ENCODE results near the gene NHSL2. TPM values are rescaled to one million over a fixed set of nuclear protein-coding genes. Genes with fewer than 3 reads are reported as not detected.

NHSL2 gene
- polyA plus RNA-seq, 4 donors, result under 0.01 to 2.9 (median 1.5) TPM; not detected in 1

DNA sequence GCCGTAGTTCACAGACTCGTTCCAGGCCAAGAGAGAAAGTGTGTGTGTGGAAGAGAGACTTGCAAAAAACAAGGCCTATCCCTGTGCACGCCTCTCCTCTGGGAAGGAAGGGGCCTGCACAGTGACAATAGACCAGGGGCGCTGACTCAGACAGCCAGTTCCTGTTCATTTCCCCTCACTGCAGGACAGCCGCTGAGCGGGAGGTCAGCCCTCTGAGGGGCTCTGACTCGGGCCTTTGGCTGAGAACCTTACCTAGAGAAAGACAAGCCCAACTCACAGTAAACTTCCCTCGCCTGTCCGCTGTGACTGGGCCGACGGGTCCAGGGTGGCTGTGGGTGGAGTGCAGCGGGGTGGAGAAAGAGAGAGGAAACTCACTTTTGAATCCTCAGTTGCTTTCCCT is 169.0 kb downstream of the NHSL2 start:
- Histone ChIP-seq H3K4me3 (ENCODE audit: low read depth in 1 of 3, low read length in 3 of 3) (no peak overlapping the region), H3K27ac (ENCODE audit: low read depth in 1 of 3, low read length in 2 of 3) (no peak overlapping the region), H3K9me3 (ENCODE audit: control insufficient read depth in 2 of 2, insufficient read depth in 1 of 2, low read depth in 1 of 2, low read length in 1 of 2) (no peaks in the 10 kb centered on the region), H3K4me1 (ENCODE audit: control insufficient read depth in 3 of 3, insufficient read depth in 2 of 3, low read depth in 1 of 3, low read length in 2 of 3) (peaks cover 0 to 3% (median 0%) of the 10 kb centered on the region in 3 donors), H3K27me3 (ENCODE audit: control insufficient read depth in 3 of 3, insufficient read depth in 3 of 3, low read length in 3 of 3) (no peaks in the 10 kb centered on the region), H3K36me3 (ENCODE audit: control insufficient read depth in 3 of 3, insufficient read depth in 2 of 3, low read depth in 1 of 3, low read length in 3 of 3) (no peaks in the 10 kb centered on the region)
- DNase-seq (no peak), FAIRE-seq (no peak)
- WGBS, 3 donors, result 69 to 83% (median 80%) methylated on average over 10 to 12 of the region's 12 CpGs

DNA sequence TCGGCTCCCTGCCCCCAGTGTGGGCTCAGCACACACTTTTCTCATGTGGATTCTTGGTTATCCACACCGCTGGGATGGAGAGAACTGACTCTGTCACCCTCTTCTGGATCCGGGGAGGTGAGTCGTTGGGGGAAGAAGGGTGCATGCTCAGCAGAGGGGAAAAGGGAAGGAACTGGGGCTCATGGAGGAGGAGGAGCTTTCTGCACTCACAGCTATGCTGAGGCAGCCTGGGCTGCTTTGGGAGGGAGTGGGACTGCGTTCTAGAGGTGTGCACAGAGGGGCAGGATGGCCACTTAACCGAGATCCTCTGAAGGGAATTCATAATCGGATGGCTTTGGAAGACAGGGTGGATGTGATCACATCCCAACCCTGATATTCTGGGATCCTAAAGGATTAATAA is 169.5 kb downstream of the NHSL2 start:
- FAIRE-seq (no peak), DNase-seq (no peak)
- Histone ChIP-seq H3K27ac (ENCODE audit: low read depth in 1 of 3, low read length in 2 of 3) (peak overlapping the region in 1 of 3 donors; percentile 27), H3K4me3 (ENCODE audit: low read depth in 1 of 3, low read length in 3 of 3) (no peak overlapping the region), H3K36me3 (ENCODE audit: control insufficient read depth in 3 of 3, insufficient read depth in 2 of 3, low read depth in 1 of 3, low read length in 3 of 3) (no peaks in the 10 kb centered on the region), H3K27me3 (ENCODE audit: control insufficient read depth in 3 of 3, insufficient read depth in 3 of 3, low read length in 3 of 3) (no peaks in the 10 kb centered on the region), H3K9me3 (ENCODE audit: control insufficient read depth in 2 of 2, insufficient read depth in 1 of 2, low read depth in 1 of 2, low read length in 1 of 2) (no peaks in the 10 kb centered on the region), H3K4me1 (ENCODE audit: control insufficient read depth in 3 of 3, insufficient read depth in 2 of 3, low read depth in 1 of 3, low read length in 2 of 3) (peaks cover 0 to 3% (median 0%) of the 10 kb centered on the region in 3 donors)
- 63 to 89% (median 79%) methylated on average over 6 to 7 of the region's 7 CpGs for WGBS, 3 donors

DNA sequence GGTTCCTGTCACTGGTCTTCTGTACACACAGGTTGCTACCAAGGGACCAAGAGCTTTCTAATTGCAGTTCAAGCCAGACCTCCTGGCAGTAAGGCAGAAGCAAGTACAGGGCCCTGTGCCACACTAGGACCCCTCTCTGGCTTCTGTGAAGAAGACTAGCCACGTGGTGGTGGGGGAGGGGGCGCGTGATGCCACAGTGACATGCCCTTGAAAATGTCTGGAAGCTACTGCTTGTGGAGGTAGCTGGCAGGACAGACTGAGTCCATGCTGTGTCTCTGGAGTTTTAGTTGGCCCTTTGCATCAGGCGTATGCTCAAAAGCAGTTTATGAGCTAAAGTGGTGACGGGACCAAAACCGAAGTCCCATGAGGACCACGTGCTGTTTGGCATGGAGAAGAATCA is 170.2 kb downstream of the NHSL2 start:
- 79 to 85% (median 83%) methylated on average over 7 of the region's 7 CpGs for WGBS, 3 donors
- H3K27me3 ChIP-seq (ENCODE audit: control insufficient read depth in 3 of 3, insufficient read depth in 3 of 3, low read length in 3 of 3), result no peaks in the 10 kb centered on the region
- no peaks in the 10 kb centered on the region for H3K36me3 ChIP-seq (ENCODE audit: control insufficient read depth in 3 of 3, insufficient read depth in 2 of 3, low read depth in 1 of 3, low read length in 3 of 3)
- peaks cover 0 to 3% (median 0%) of the 10 kb centered on the region in 3 donors for H3K4me1 ChIP-seq (ENCODE audit: control insufficient read depth in 3 of 3, insufficient read depth in 2 of 3, low read depth in 1 of 3, low read length in 2 of 3)
- FAIRE-seq (no peak), DNase-seq (no peak)
- H3K4me3 ChIP-seq (ENCODE audit: low read depth in 1 of 3, low read length in 3 of 3), result no peak overlapping the region
- H3K9me3 ChIP-seq (ENCODE audit: control insufficient read depth in 2 of 2, insufficient read depth in 1 of 2, low read depth in 1 of 2, low read length in 1 of 2), result no peaks in the 10 kb centered on the region
- no peak overlapping the region for H3K27ac ChIP-seq (ENCODE audit: low read depth in 1 of 3, low read length in 2 of 3)

DNA sequence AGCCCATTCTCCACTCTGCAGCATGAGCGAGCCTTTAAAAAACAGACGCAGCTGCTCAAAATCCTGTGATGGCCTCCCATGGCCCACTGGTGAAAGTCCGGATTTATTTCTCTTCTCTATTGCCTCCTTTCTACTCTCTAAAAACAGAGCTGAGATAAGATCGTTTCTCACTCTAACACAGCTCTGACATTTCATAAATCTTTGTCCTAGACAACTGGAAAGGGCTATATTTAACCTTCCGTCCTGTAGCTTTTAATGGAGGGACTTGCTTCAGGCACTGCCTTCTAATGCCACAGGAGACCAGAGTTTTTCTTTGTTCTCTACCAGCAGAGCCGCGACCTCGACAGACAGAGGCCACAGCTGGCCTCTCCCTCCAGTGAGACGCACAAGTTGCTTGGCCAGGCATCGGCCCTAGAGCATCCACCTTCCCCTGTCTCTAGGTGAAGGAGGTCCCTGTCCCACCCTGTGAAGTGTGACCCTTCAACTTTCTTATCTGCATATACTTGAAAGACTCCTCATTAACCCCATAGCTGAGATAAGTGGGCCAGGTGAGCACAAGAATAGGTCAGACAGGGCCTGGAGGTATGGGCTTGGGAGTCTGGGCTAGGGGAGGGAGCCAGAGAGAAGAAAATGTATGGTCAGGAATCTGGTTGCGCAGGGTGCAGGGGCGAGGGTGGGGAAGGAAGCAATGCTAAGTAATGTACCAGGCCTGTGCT is 171.1 kb downstream of the NHSL2 start:
- no peaks in the 10 kb centered on the region for H3K27me3 ChIP-seq (ENCODE audit: control insufficient read depth in 3 of 3, insufficient read depth in 3 of 3, low read length in 3 of 3)
- H3K4me1 ChIP-seq (ENCODE audit: control insufficient read depth in 3 of 3, insufficient read depth in 2 of 3, low read depth in 1 of 3, low read length in 2 of 3), result peaks cover 0 to 3% (median 0%) of the 10 kb centered on the region in 3 donors
- H3K36me3 ChIP-seq (ENCODE audit: control insufficient read depth in 3 of 3, insufficient read depth in 2 of 3, low read depth in 1 of 3, low read length in 3 of 3), result no peaks in the 10 kb centered on the region
- FAIRE-seq (no peak), DNase-seq (no peak)
- H3K4me3 ChIP-seq (ENCODE audit: low read depth in 1 of 3, low read length in 3 of 3), result no peak overlapping the region
- H3K9me3 ChIP-seq (ENCODE audit: control insufficient read depth in 2 of 2, insufficient read depth in 1 of 2, low read depth in 1 of 2, low read length in 1 of 2), result no peaks in the 10 kb centered on the region
- H3K27ac ChIP-seq (ENCODE audit: low read depth in 1 of 3, low read length in 2 of 3), result peak overlapping the region in 1 of 3 donors; percentile 12
- 65 to 75% (median 67%) methylated on average over 12 of the region's 12 CpGs for WGBS, 3 donors

DNA sequence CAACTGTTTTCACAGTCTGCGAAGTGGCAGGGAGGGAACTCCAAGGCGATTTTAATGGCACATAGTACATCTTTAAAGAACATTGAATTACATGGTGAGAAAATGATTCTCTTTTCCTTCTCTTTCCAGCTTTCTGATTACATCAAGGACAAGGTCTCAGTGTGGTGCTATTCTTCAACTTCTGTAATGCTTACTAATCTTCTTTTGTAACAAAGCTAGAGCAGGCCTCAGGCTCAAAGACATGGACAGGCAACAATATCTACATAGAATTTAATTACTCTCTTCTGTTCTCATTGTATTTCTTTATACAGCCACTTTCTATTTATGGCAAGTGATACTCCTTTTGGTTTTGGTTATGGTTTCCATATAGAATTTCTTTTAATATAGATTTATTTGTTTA is 172.6 kb downstream of the NHSL2 start:
- no peaks in the 10 kb centered on the region for H3K36me3 ChIP-seq (ENCODE audit: control insufficient read depth in 3 of 3, insufficient read depth in 2 of 3, low read depth in 1 of 3, low read length in 3 of 3)
- H3K27me3 ChIP-seq (ENCODE audit: control insufficient read depth in 3 of 3, insufficient read depth in 3 of 3, low read length in 3 of 3), result no peaks in the 10 kb centered on the region
- 76 to 96% (median 84%) methylated on average over 2 of the region's 2 CpGs for WGBS, 3 donors
- no peaks in the 10 kb centered on the region for H3K9me3 ChIP-seq (ENCODE audit: control insufficient read depth in 2 of 2, insufficient read depth in 1 of 2, low read depth in 1 of 2, low read length in 1 of 2)
- DNase-seq (no peak), FAIRE-seq (no peak)
- no peak overlapping the region for H3K4me3 ChIP-seq (ENCODE audit: low read depth in 1 of 3, low read length in 3 of 3)
- no peak overlapping the region for H3K27ac ChIP-seq (ENCODE audit: low read depth in 1 of 3, low read length in 2 of 3)
- peaks cover 0 to 3% (median 0%) of the 10 kb centered on the region in 3 donors for H3K4me1 ChIP-seq (ENCODE audit: control insufficient read depth in 3 of 3, insufficient read depth in 2 of 3, low read depth in 1 of 3, low read length in 2 of 3)

DNA sequence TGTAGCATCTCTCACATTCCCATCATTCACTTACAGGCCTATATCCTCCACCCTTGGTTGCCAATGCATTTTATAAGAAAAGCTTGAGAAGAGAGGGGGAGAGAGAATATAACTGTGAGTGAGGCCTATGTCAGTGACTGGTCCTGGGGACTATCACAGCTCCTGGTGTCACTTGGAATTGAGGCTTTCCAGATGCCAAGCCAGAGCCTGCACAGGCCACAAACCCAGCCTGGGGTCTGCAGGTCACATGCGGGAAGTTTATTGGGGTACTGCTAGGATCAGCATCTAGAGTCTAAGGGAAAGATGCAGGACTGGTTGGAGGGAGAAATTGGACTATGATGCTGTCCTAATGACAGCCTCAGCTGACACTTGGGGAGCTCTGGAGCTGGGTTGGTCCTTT is 173.5 kb downstream of the NHSL2 start:
- Histone ChIP-seq H3K27ac (ENCODE audit: low read depth in 1 of 3, low read length in 2 of 3) (no peak overlapping the region), H3K4me3 (ENCODE audit: low read depth in 1 of 3, low read length in 3 of 3) (no peak overlapping the region), H3K4me1 (ENCODE audit: control insufficient read depth in 3 of 3, insufficient read depth in 2 of 3, low read depth in 1 of 3, low read length in 2 of 3) (peaks cover 0 to 3% (median 0%) of the 10 kb centered on the region in 3 donors), H3K36me3 (ENCODE audit: control insufficient read depth in 3 of 3, insufficient read depth in 2 of 3, low read depth in 1 of 3, low read length in 3 of 3) (no peaks in the 10 kb centered on the region), H3K27me3 (ENCODE audit: control insufficient read depth in 3 of 3, insufficient read depth in 3 of 3, low read length in 3 of 3) (no peaks in the 10 kb centered on the region), H3K9me3 (ENCODE audit: control insufficient read depth in 2 of 2, insufficient read depth in 1 of 2, low read depth in 1 of 2, low read length in 1 of 2) (no peaks in the 10 kb centered on the region)
- no peak for FAIRE-seq
- 83 to 91% (median 90%) methylated on average over 1 of the region's 1 CpG for WGBS, 3 donors
- DNase-seq, result no peak

DNA sequence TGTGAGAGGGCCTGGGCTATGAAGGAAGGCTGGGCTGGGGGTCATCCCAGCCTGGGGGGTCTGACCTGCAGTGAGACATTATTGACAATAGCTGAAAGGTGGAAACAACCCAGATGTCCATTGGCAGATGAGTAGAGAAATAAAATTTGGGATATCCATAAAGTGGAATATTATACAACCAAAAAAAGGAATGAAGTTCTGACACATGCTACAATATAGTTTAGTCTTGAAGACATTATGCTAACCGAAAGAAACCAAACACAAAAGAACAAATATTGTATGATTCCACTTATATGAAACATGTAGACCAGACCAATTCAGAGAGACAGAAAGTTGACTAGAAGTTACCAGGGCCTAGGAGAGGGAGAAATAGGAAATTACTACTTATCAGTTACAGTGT is 176.3 kb downstream of the NHSL2 start:
- 84 to 100% (median 97%) methylated on average over 1 of the region's 1 CpG for WGBS, 3 donors
- H3K27me3 ChIP-seq (ENCODE audit: control insufficient read depth in 3 of 3, insufficient read depth in 3 of 3, low read length in 3 of 3), result no peaks in the 10 kb centered on the region
- FAIRE-seq (no peak), DNase-seq (no peak)
- H3K4me3 ChIP-seq (ENCODE audit: low read depth in 1 of 3, low read length in 3 of 3), result no peak overlapping the region
- H3K27ac ChIP-seq (ENCODE audit: low read depth in 1 of 3, low read length in 2 of 3), result no peak overlapping the region
- peaks cover 0 to 3% (median 0%) of the 10 kb centered on the region in 3 donors for H3K4me1 ChIP-seq (ENCODE audit: control insufficient read depth in 3 of 3, insufficient read depth in 2 of 3, low read depth in 1 of 3, low read length in 2 of 3)
- H3K36me3 ChIP-seq (ENCODE audit: control insufficient read depth in 3 of 3, insufficient read depth in 2 of 3, low read depth in 1 of 3, low read length in 3 of 3), result no peaks in the 10 kb centered on the region
- no peaks in the 10 kb centered on the region for H3K9me3 ChIP-seq (ENCODE audit: control insufficient read depth in 2 of 2, insufficient read depth in 1 of 2, low read depth in 1 of 2, low read length in 1 of 2)

DNA sequence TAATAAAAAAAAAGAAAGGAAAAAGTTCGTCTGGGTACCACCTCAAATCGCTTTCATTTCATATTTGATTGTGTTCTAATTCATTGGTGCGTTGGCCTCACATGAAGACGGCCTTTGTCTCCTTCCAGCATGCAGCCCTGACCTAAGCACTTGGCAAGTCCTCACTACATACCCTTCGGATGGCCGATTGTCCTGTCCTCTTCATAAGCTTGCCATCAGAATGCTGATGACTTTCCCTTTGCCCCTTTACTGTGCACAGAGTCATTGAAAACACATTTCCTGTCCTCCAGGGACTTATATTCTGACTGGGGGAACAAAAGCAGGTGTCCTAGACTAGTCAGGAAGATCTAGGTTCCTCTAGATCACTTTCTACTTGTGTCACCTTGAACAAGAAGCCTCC is 178.1 kb downstream of the NHSL2 start:
- H3K4me1 ChIP-seq (ENCODE audit: control insufficient read depth in 3 of 3, insufficient read depth in 2 of 3, low read depth in 1 of 3, low read length in 2 of 3), result no peaks in the 10 kb centered on the region
- no peaks in the 10 kb centered on the region for H3K36me3 ChIP-seq (ENCODE audit: control insufficient read depth in 3 of 3, insufficient read depth in 2 of 3, low read depth in 1 of 3, low read length in 3 of 3)
- H3K9me3 ChIP-seq (ENCODE audit: control insufficient read depth in 2 of 2, insufficient read depth in 1 of 2, low read depth in 1 of 2, low read length in 1 of 2), result no peaks in the 10 kb centered on the region
- FAIRE-seq, result no peak
- DNase-seq, result no peak
- 69 to 77% (median 73%) methylated on average over 6 of the region's 6 CpGs for WGBS, 3 donors
- no peaks in the 10 kb centered on the region for H3K27me3 ChIP-seq (ENCODE audit: control insufficient read depth in 3 of 3, insufficient read depth in 3 of 3, low read length in 3 of 3)
- H3K27ac ChIP-seq (ENCODE audit: low read depth in 1 of 3, low read length in 2 of 3), result no peak overlapping the region
- no peak overlapping the region for H3K4me3 ChIP-seq (ENCODE audit: low read depth in 1 of 3, low read length in 3 of 3)

DNA sequence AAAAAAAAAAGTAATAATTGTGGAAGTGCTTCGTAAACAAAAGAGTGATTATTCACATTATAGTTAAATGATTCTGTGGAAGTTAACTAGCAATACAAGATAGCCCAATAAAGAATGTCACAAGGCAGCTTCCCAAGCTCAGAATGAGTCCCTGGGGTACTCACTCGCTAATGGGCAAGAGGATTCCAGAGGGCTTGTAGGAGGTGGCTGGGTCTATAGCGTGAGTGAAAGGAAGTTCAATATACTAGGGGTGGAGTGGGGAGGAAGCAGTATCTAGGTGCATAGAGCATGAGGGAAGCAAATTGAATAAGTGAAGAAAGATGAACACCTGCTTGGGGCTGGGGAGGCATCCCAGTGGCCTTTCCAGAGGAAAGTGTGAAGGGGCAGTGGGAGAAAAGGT is 178.6 kb downstream of the NHSL2 start:
- 67 to 72% (median 68%) methylated on average over 3 of the region's 3 CpGs for WGBS, 3 donors
- no peaks in the 10 kb centered on the region for H3K9me3 ChIP-seq (ENCODE audit: control insufficient read depth in 2 of 2, insufficient read depth in 1 of 2, low read depth in 1 of 2, low read length in 1 of 2)
- FAIRE-seq, result no peak

More for the DNA sequence above, 178.6 kb downstream of the NHSL2 start:
- Histone ChIP-seq H3K36me3 (ENCODE audit: control insufficient read depth in 3 of 3, insufficient read depth in 2 of 3, low read depth in 1 of 3, low read length in 3 of 3) (no peaks in the 10 kb centered on the region), H3K4me1 (ENCODE audit: control insufficient read depth in 3 of 3, insufficient read depth in 2 of 3, low read depth in 1 of 3, low read length in 2 of 3) (no peaks in the 10 kb centered on the region), H3K4me3 (ENCODE audit: low read depth in 1 of 3, low read length in 3 of 3) (no peak overlapping the region), H3K27me3 (ENCODE audit: control insufficient read depth in 3 of 3, insufficient read depth in 3 of 3, low read length in 3 of 3) (no peaks in the 10 kb centered on the region), H3K27ac (ENCODE audit: low read depth in 1 of 3, low read length in 2 of 3) (no peak overlapping the region)
- no peak for DNase-seq

Measured in small intestine (tissue), 7 donors.